Measurements from ENCODE around the gene ETFA.
A peak's percentile ranks its signal among the peaks of the same experiment; 100 is the strongest.

The ETFA gene

GRCh38 chr15:76209942-76210341, 101.3 kb downstream of the ETFA start:
- no peak for ATAC-seq

GRCh38 chr15:76209523-76209922, 101.7 kb downstream of the ETFA start:
- no peak for ATAC-seq

GRCh38 chr15:76208786-76209424, 102.4 kb downstream of the ETFA start:
- no peak for ATAC-seq

- no peak for ATAC-seq
These were observed 103.0 kb downstream of the ETFA start for GRCh38 chr15:76208084-76208785.

GRCh38 chr15:76206325-76206976, 104.8 kb downstream of the ETFA start:
- no peak for ATAC-seq

- ATAC-seq: no peak
These were observed 106.3 kb downstream of the ETFA start for GRCh38 chr15:76204916-76205460.

- ATAC-seq: no peak
These were observed 107.0 kb downstream of the ETFA start for GRCh38 chr15:76204109-76204845.

- ATAC-seq: no peak
These were observed 107.7 kb downstream of the ETFA start for GRCh38 chr15:76203346-76204108.

- no peak for ATAC-seq
These were observed 109.6 kb downstream of the ETFA start for GRCh38 chr15:76201536-76202255.

- no peak for ATAC-seq
These were observed 110.6 kb downstream of the ETFA start for GRCh38 chr15:76200641-76201105.

- ATAC-seq: no peak
These were observed 111.2 kb downstream of the ETFA start for GRCh38 chr15:76200083-76200465.

GRCh38 chr15:76199106-76200082, 111.9 kb downstream of the ETFA start:
- no peak for ATAC-seq

GRCh38 chr15:76198456-76199105, 112.7 kb downstream of the ETFA start:
- no peak for ATAC-seq

- peak in 1 of 2 donors; percentile 11 for ATAC-seq
These were observed 113.4 kb downstream of the ETFA start for GRCh38 chr15:76197703-76198455.

- peak in 1 of 2 donors; percentile 22 for ATAC-seq
These were observed 114.7 kb downstream of the ETFA start for GRCh38 chr15:76196269-76197231.

GRCh38 chr15:76195506-76196268, 115.6 kb downstream of the ETFA start:
- no peak for ATAC-seq

GRCh38 chr15:76193934-76194333, 117.3 kb downstream of the ETFA start:
- ATAC-seq: no peak

Measured in activated CD4-positive, CD25-positive, alpha-beta regulatory T cell treated with anti-CD3 and anti-CD28 coated beads, Interleukin-2, amount 50 U/mL, for 24 hours (primary cell).